Breast epithelium (tissue), 3 donors: ENCODE data around the gene SYNE1.

Experiments used
- CTCF ChIP-seq, 3 donors: fragments of 450-650 bp; IDR thresholded peaks; one replicate each; pipeline ENCODE4 v1.5.1; 2016 to 2017; ENCODE audit warnings: antibody characterized with exemption in 3 of 3, mild to moderate bottlenecking in 3 of 3, moderate library complexity in 3 of 3
- POLR2A ChIP-seq: fragments of 450-650 bp; IDR thresholded peaks from one replicate; pipeline ENCODE4 v1.6.1; 2016; ENCODE audit warnings: antibody characterized with exemption, mild to moderate bottlenecking, moderate library complexity
- POLR2AphosphoS5 ChIP-seq, 3 donors: sonication (generic); formaldehyde crosslinking; IDR thresholded peaks; one replicate each; pipeline ENCODE4 v1.6.1; 2017; ENCODE audit warnings: antibody characterized with exemption in 3 of 3

- TF ChIP-seq CTCF (IDR thresholded peaks at IDR 0.05) (no peak), POLR2A (no peak), POLR2AphosphoS5 (IDR thresholded peaks at IDR 0.05) (no peak)
Observed at GRCh38 chr6:152496731-152497130, 140.4 kb downstream of the SYNE1 start.
